D721Med (cell line): ENCODE results near the gene ZFYVE28.

ENCODE experiments used
- DNase-seq: peaks from one replicate; pipeline ENCODE4 v3.0.0; 2011; ENCODE audit warnings: low spot score; ENCODE audit not compliant: insufficient read length
- FAIRE-seq: peaks from 2 replicates; lab custom pipeline; 2011; peaks lifted over from hg19 to GRCh38; lab: Jason Lieb, UNC
- CTCF ChIP-seq: IDR thresholded peaks from 2 replicates; pipeline ENCODE4 v1.5.1; 2012; ENCODE audit warnings: mild to moderate bottlenecking, control low read depth; ENCODE audit not compliant: insufficient read depth; ENCODE audit errors: missing control alignments

The ZFYVE28 gene

GRCh38 chr4:2300431-2301224, 117.8 kb downstream of the ZFYVE28 start:
- TF ChIP-seq CTCF = no peak
- FAIRE-seq (no peak), DNase-seq (no peak)

GRCh38 chr4:2299794-2300193, 118.7 kb downstream of the ZFYVE28 start:
- DNase-seq (no peak), FAIRE-seq (no peak)
- no peak for TF ChIP-seq CTCF

- no peak for DNase-seq
- no peak for TF ChIP-seq CTCF
- FAIRE-seq = no peak
Observed at GRCh38 chr4:2298532-2298991, 119.9 kb downstream of the ZFYVE28 start.

- DNase-seq (no peak), FAIRE-seq (no peak)
- TF ChIP-seq CTCF = no peak
Observed at GRCh38 chr4:2297606-2298531, 120.6 kb downstream of the ZFYVE28 start.

- no peak for FAIRE-seq
- no peak for TF ChIP-seq CTCF
- DNase-seq = no peak
Observed at GRCh38 chr4:2296631-2297601, 121.5 kb downstream of the ZFYVE28 start.

GRCh38 chr4:2295900-2296442, 122.5 kb downstream of the ZFYVE28 start:
- no peak for TF ChIP-seq CTCF
- DNase-seq = no peak
- no peak for FAIRE-seq
